ENCODE data around the gene TLCD4. TPM values are rescaled to one million over a fixed set of nuclear protein-coding genes. Genes with fewer than 3 reads are reported as not detected.

TLCD4 gene
- total and polyA plus RNA-seq, 9 donors = 1.1 to 10.8 (median 6.2) TPM

GRCh38 chr1:95115708-95116137 lies 1.4 kb upstream of the TLCD4 start:
- Histone ChIP-seq H3K36me3 (no peaks in the 10 kb centered on the region), H3K9me3 (no peaks in the 10 kb centered on the region), H3K27me3 (no peaks in the 10 kb centered on the region), H3K4me1 (ENCODE audit: insufficient read depth) (peaks cover 2% of the 10 kb centered on the region), H3K27ac (no peak overlapping the region), H3K4me3 (no peak overlapping the region)
- intact Hi-C loops (cut with DNase I) = loop anchor here in 1 of 4 donors (5.0 kb wide), 1 partner anchor 117 kb away; the partner anchor contains the start of gene RWDD3
- 87 to 94% (median 92%) methylated on average over 3 of the region's 3 CpGs for WGBS, 3 donors
- no peak for TF ChIP-seq POLR2A (IDR thresholded peaks at IDR 0.05)
- DNase-seq = no peak

GRCh38 chr1:95116580-95117206 lies 462 bp upstream of the TLCD4 start:
- no peaks in the 10 kb centered on the region for H3K27me3 ChIP-seq
- peak; percentile 35 to 60 (median 44) for DNase-seq
- peak overlapping the region; percentile 26 to 50 for H3K27ac ChIP-seq
- H3K4me1 ChIP-seq (ENCODE audit: insufficient read depth) = peaks cover 2% of the 10 kb centered on the region
- no peaks in the 10 kb centered on the region for H3K36me3 ChIP-seq
- WGBS, 3 donors = 2 to 3% (median 3%) methylated on average over 17 of the region's 17 CpGs
- peak overlapping the region; percentile 95 for H3K4me3 ChIP-seq
- no peak for TF ChIP-seq EP300 (IDR thresholded peaks at IDR 0.05)
- peak in 2 of 3 donors; percentile 35 to 47 for TF ChIP-seq CTCF (IDR thresholded peaks at IDR 0.05)
- intact Hi-C loops (cut with DNase I) = loop anchor here in 1 of 4 donors (5.0 kb wide), 1 partner anchor 116 kb away; the partner anchor contains the start of gene RWDD3
- no peaks in the 10 kb centered on the region for H3K9me3 ChIP-seq

- intact Hi-C loops (cut with DNase I) = loop anchor here in 1 of 4 donors (5.0 kb wide), 1 partner anchor 114 kb away; the partner anchor contains the start of gene RWDD3
- Histone ChIP-seq H3K4me3 (peak overlapping the region; percentile 95), H3K36me3 (no peaks in the 10 kb centered on the region), H3K27ac (peak overlapping the region in 1 of 2 donors; percentile 50), H3K4me1 (ENCODE audit: insufficient read depth) (peaks cover 2% of the 10 kb centered on the region), H3K9me3 (no peaks in the 10 kb centered on the region), H3K27me3 (no peaks in the 10 kb centered on the region)
- TF ChIP-seq EP300 (IDR thresholded peaks at IDR 0.05) = no peak
- TF ChIP-seq CTCF (IDR thresholded peaks at IDR 0.05) = no peak
- no peak for TF ChIP-seq POLR2A (IDR thresholded peaks at IDR 0.05)
- DNase-seq = no peak
- WGBS, 3 donors = 25 to 31% (median 27%) methylated on average over 10 of the region's 10 CpGs
Observed at GRCh38 chr1:95118067-95118499, 928 bp downstream of the TLCD4 start.

GRCh38 chr1:95118710-95119109 lies 1.6 kb downstream of the TLCD4 start:
- WGBS, 3 donors = 91 to 96% (median 93%) methylated on average over 6 of the region's 6 CpGs
- intact Hi-C loops (cut with DNase I) = loop anchor here in 1 of 4 donors (5.0 kb wide), 1 partner anchor 114 kb away; the partner anchor contains the start of gene RWDD3
- no peaks in the 10 kb centered on the region for H3K36me3 ChIP-seq
- no peak overlapping the region for H3K27ac ChIP-seq
- no peak overlapping the region for H3K4me3 ChIP-seq
- H3K27me3 ChIP-seq = no peaks in the 10 kb centered on the region
- DNase-seq = no peak
- H3K9me3 ChIP-seq = no peaks in the 10 kb centered on the region
- TF ChIP-seq EP300 (IDR thresholded peaks at IDR 0.05) = no peak
- TF ChIP-seq POLR2A (IDR thresholded peaks at IDR 0.05) = no peak
- TF ChIP-seq CTCF (IDR thresholded peaks at IDR 0.05) = no peak
- H3K4me1 ChIP-seq (ENCODE audit: insufficient read depth) = peaks cover 2% of the 10 kb centered on the region

GRCh38 chr1:95119273-95119672 lies 2.1 kb downstream of the TLCD4 start:
- intact Hi-C loops (cut with DNase I) = loop anchor here in 1 of 4 donors (5.0 kb wide), 1 partner anchor 113 kb away; the partner anchor contains the start of gene RWDD3
- H3K9me3 ChIP-seq = no peaks in the 10 kb centered on the region
- DNase-seq = no peak
- H3K4me3 ChIP-seq = no peak overlapping the region
- H3K36me3 ChIP-seq = no peaks in the 10 kb centered on the region
- H3K4me1 ChIP-seq (ENCODE audit: insufficient read depth) = peaks cover 2% of the 10 kb centered on the region
- no peaks in the 10 kb centered on the region for H3K27me3 ChIP-seq
- no peak overlapping the region for H3K27ac ChIP-seq
- TF ChIP-seq EP300 (IDR thresholded peaks at IDR 0.05) = no peak
- TF ChIP-seq POLR2A (IDR thresholded peaks at IDR 0.05) = no peak
- TF ChIP-seq CTCF (IDR thresholded peaks at IDR 0.05) = no peak

All from ovary (tissue), 9 donors.